OCI-LY7 (cell line): Measurements from ENCODE around the gene RIN3.

Experiments
- EZH2phosphoT487 ChIP-seq: fragments of 200-600 bp; sonication (generic); IDR thresholded peaks from 2 replicates; pipeline ENCODE4 v1.6.1; 2018; ENCODE audit warnings: low read depth, borderline replicate concordance, mild to moderate bottlenecking, mixed run types, antibody characterized with exemption, low read length, moderate library complexity, mixed read lengths
- TF ChIP-seq, protein P1 (sequence below): fragments of 200-600 bp; sonication (generic); conservative IDR thresholded peaks from 2 replicates; pipeline ENCODE4 v1.5.1; 2014; ENCODE audit warnings: mild to moderate bottlenecking, antibody characterized with exemption, low read length, moderate library complexity, mixed read lengths

DNA sequence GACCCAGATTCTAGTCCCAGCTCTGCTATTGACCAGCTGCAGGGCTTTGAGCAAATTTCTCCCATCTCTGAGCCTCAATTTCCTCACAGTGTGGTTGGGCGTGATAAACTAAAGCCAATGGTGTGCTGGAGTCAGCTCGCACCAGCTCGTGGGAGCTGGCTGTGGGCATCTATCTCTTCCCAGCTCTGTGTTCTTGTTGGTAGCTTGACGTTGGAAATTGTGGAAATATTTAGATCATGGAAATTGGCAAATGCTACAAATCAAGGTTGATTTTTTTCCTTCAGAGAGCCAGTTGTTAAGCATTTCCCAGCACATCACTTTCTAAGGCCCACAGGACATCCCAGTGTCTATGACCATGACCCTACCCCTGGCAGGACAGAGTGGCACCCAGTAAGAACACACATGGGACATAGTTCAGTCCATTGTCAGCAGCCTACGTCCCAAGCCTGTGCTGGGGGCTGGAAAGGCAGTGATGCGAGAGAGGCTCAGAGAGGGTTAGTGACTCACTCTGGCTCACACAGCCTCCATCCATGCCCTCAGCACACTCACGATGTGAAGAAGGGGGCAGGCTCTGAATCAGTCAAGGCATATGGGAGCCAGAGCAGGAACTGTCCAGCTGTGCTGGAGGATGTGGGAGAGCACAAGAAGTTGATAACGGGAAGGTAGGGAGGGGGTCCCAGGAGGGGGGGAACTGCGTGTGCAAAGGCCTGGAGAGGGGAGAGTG is 157.2 kb downstream of the RIN3 start:
- TF ChIP-seq, protein P1, sequence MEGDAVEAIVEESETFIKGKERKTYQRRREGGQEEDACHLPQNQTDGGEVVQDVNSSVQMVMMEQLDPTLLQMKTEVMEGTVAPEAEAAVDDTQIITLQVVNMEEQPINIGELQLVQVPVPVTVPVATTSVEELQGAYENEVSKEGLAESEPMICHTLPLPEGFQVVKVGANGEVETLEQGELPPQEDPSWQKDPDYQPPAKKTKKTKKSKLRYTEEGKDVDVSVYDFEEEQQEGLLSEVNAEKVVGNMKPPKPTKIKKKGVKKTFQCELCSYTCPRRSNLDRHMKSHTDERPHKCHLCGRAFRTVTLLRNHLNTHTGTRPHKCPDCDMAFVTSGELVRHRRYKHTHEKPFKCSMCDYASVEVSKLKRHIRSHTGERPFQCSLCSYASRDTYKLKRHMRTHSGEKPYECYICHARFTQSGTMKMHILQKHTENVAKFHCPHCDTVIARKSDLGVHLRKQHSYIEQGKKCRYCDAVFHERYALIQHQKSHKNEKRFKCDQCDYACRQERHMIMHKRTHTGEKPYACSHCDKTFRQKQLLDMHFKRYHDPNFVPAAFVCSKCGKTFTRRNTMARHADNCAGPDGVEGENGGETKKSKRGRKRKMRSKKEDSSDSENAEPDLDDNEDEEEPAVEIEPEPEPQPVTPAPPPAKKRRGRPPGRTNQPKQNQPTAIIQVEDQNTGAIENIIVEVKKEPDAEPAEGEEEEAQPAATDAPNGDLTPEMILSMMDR, result no peak
- no peak for TF ChIP-seq EZH2phosphoT487
